Measurements from ENCODE around the gene STK25.
A peak's percentile ranks its signal among the peaks of the same experiment; 100 is the strongest.
"Not testable (repeated sequence)": the region's sequence is repeated elsewhere in the genome, so short reads cannot be mapped to it uniquely, and the experiment has no call there.

The STK25 gene

DNA sequence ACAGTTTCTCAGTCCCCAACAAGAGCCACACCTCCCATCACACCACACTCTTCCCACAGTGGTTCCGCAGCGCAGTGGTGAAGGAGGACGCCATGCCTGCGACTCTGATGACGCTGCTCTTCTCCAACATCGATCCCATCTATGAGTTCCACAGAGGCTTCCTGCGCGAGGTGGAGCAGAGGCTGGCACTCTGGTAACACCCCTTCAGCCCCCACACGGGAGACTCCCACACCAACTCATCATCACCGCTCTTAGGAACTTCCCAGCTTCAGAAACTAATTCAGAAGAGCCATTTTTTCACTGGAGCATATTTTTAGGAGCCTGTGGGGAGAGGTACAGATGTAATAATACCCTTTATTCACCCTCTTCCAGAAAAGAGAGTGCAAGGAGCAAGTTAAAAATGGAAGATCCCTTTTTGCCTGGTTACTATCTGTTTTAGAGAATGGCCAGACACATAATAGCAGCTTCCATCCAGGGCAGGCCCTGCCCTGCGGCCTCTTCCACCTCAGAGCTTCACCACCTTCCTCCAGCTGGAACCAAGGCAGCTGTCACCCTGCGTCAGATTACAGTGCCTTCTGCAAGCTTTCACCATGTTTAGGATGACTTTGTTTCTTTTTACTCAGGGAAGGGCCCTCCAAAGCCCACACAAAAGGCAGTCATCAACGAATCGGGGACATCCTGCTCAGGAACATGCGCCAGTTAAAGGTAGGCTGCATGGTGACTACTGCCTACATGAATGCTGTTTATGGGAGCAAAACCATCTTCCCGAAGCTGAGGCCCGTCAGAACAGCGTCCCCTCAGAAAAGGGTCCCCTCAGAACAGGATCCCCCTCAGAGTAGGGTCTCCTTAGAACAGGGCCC lies 44.9 kb downstream of the STK25 start:
- no peak for DNase-seq (ENCODE audit: low spot score)

DNA sequence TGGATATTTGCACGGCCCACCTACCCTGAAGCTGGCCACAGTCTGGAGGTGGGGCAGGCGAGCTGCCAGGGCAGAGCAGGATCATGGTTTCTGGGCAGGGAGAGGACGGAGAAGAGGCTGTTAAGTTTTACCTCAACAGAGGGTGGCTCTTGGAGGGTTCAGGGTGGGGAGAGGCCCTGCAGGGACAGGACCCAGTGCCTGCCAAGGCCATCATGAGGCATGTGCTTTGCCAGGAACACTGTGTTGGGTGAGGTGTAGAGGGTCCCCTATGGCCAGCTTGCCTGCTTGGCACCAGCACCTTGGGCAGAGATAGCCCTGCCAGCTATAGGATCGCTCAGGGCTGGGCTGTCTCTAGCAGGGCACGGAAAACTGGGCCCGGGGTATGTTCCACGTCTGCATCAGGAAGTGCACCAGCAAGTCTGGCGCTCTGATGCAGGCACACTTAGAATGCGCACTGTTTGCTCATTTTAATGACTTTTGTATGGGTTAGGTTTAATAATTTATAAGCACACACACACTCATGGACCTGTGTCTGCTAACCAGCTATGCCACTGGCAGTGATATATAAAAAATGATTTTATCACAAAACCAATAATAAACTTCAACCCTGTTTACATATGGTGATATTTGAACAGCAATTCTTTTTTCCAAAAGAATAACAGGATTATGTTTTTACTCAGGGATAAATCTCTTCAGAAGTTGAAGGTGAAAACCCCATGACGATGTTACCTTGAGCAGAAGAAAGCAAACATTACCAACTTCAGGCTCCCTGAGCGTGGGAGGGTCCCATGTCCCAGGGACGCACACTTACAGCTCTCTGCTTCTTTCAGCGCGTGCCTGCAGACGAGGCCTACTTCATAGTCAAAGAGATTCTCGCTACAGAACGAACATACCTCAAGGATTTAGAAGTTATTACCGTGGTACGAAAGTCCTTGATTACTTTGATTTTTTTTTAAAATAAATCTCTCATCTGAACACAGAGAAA lies 46.4 kb downstream of the STK25 start:
- DNase-seq (ENCODE audit: low spot score): no peak

DNA sequence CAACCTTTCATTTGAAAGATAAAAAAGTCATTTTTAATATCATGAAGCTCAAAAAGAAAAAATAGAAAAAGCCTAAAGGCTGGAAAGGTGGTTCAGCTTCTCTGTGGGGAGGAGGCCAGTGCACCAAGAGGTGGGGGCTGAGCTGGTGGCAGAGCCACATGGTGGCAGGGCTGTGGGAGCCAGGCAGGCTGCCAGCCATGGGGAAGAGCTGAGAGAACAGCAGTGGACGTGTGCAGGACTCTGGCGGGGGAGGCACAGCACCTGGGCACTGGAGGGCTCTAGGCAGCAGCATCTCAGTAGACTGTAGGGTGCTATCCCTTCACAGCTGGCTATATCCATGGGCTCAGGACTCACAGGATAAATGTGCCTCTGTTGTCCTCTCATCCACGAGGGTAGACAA lies 47.8 kb downstream of the STK25 start:
- no peak for DNase-seq (ENCODE audit: low spot score)

DNA sequence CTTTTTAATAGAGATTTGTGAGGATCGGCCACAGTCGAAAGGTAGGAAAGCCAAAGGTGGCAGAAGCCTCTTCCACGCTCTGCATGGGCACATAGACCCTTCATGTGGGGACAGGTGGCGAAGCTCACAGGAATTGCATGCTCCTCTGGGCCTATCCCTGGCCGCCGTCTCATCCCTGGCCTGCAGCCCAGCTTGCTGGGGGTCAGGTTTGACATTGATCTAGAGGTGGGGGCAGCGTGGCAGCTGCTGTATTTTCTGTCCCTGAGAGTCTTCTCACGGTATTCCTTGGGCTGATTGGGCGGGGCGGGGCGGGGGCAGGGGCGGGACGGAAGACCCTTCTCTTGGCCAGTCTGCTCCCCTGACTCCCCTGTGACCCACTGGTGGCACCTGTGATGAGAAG lies 48.9 kb downstream of the STK25 start:
- DNase-seq (ENCODE audit: low spot score): no peak

DNA sequence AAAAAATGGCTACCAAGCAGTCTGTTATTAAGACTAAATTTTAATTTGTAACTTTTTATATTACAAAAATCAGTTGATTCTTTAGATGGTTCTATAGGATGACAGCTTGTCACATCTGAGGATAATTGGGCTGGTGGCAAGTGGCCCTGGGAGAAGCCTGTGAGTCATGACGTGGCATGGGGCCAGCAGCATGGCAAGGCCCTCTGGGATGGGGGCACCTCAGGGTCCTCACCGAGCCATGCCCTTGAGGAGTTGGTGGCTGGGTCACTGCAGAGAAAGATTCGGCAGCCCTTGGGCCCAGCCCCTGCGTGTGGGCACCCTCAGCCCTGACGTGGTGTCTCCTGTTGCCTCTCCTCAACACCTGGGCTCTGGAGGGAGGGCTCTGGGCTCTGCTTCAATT lies 49.7 kb downstream of the STK25 start:
- no peak for DNase-seq (ENCODE audit: low spot score)

DNA sequence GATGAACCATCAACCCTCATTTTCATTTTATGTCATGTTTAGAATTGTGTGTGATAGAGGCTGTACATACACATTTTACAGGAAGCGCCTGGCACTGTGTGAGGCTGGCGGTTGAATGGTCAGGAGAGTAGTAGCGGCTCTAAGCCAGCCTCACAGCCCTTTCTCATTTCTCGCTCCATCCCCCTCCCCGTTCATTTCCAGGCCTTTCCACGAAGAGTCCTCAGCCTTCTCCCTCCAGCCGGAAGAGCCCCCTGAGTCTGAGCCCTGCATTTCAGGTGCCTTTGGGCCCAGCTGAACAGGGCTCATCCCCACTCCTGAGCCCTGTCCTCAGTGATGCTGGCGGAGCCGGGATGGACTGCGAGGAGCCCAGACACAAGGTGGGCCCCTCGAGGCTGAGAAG lies 51.8 kb downstream of the STK25 start:
- no peak for DNase-seq (ENCODE audit: low spot score)

DNA sequence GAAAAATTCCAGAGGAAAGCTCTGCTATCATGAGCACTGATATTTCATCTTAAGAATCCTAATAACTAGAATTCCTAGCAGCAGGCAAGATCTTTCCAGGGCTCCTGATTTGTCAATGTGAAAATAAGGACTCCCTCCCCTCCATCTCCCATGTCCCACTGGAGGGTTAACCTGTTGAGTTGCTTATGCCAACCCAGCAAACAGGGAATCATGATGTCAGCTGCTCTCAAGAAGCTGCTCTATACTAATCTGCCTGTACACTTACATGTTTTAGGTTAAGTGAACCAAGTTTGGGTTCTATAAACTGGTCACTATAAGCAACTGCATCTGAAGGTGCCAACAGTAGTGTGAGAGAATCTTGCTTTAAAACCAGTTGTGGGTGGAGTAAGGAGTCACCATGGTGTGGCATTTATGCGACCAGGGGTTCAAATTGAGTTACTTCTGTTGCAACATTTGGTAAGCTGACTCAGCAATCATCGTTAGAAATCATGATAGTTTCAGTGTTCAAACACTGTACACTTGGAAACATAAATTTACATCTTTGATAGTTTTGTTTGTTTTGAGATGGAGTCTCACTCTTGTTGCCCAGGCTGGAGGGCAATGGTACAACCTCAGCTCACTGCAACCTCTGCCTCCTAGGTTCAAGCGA lies 53.4 kb downstream of the STK25 start:
- DNase-seq (ENCODE audit: low spot score): no peak

DNA sequence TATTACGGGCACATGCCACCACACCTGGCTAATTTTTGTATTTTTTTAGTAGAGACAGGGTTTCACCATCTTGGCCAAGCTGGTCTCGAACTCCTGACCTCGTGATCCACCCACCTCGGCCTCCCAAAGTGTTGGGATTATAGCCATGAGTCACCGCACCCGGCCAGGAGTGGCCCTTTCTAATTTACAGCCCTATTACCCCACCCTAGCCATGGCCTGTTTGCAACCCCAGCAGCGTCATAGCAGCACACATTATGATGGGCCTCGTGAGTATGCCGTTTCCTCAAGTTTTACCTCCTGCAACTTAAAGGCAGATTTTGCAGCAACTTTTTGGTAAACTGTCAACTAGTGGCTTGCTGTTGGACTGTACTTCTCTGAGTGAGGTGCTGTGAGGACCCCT lies 54.5 kb downstream of the STK25 start:
- not testable (repeated sequence) for DNase-seq (ENCODE audit: low spot score)

DNA sequence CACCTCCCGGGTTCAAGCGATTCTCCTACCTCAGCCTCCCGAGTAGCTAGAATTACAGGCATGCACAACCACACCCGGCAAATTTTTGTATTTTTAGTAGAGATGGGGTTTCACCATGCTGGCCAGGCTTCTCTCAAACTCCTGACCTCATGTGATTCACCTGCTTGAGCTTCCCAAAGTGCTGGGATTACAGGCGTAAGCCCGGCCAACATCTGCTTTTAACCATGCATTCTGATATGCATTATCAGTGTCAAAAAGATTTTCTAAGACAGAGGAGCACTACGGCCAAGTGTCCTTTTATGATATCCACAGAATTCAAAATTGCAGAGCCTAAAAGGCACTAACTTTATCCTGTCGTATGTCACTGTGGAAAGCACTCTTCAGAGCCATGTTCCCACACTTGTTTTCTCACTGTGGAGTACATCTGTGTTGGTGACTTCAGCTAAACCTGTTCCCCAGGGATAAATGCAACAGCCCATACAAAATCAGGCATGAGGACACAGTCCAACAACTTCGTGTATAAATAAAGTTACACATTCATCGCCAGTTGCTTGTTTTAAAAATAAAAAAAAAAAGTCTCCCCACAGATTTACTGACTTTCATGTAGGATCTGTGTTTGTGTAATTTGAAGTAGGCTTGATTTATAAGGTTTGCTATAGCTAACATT lies 56.4 kb downstream of the STK25 start:
- DNase-seq (ENCODE audit: low spot score): no peak

DNA sequence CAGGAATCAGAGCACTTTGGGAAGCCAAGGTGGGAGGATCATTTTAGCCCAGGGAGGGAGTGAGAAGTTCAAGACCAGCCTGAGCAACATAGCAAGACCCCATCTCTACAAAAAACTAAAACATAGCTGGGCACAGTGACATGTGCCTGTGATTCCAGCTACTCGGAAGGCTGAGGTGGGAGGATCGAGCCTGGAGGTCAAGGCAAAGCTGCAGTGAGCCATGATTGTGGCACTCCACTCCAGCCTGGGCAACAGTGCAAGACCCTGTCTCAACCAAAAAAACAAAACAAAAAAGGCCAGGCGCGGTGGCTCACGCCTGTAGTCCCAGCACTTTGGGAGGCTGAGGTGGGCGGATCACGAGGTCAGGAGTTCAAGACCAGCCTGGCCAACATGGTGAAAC lies 58.3 kb downstream of the STK25 start:
- DNase-seq (ENCODE audit: low spot score): not testable (repeated sequence)

DNA sequence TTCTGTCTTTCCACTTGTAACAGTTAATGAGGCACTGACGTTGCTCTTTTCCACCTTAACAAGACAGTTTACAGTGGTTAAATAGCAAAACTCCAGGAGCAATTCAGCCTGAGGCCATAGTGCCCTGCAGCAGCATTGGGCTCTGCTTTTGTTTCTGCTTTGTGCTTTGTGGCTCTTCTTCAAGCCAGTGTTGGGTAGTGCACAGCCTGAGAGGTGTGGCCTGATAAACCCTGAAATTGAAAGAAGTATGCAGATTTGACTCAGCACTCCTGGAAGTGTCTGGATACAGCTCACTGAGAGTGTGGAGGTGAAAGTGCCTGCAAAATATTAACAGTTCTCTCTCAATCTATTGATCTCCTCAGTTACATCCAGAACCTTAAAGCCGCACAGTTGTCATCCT lies 63.0 kb downstream of the STK25 start:
- no peak for DNase-seq (ENCODE audit: low spot score)

DNA sequence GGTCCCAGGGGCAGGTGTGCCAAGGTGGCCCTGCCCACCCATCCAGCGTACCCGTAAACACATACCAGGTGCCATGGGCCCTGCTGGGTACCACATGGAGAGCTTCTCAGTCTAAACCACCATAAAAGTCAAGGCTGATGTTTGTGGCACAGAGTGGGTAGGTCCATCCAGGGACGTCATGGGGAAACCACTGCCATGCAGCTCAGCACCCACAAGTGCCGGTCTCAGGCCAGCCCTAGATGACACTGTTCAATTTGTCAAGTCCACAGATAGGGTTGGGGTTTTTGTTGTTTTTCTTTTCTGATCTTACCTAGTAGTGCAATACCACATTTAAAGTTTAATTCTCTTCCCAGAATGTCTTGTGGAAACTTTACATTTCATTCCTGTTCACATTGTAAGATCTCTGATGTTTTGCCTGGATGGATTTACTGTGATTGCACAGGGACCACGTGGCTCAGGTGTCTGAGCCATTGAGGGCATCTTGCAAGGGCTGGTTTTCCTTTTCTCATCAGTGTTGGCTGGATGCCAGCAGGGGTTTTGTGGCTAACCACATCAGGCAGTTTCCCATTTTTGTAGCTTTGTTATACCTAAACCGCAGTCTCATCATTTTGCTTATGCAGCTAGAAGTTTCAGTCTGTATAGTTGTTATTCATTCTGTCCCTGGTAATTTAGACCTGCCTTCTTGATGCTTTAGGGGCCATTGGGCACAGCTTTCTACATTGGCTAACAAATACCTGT lies 64.7 kb downstream of the STK25 start:
- peak; percentile 12 for DNase-seq (ENCODE audit: low spot score)
